ENCODE results near the gene GAS6. TPM values are rescaled to one million over a fixed set of nuclear protein-coding genes. Genes with fewer than 3 reads are reported as not detected.

Gene GAS6
- total and polyA plus RNA-seq, 9 of the 15 experiments (the other 6 are each of a cell fraction or from before 2014, with no cell fraction given): 0.14 to 9.7 (median 4.7) TPM; not detected in 1

- ChIA-PET POLR2A (interaction anchor here (0.6 kb wide), 1 partner anchor 93 kb away, joined by 3 read pairs; no protein-coding TSS in a partner anchor), CTCF (ENCODE audit: low intra/inter-chr PET ratio) (no interaction called here)
- H3K36me3 ChIP-seq (ENCODE audit: control insufficient read depth, insufficient read depth, low read length): no peaks in the 10 kb centered on the region
- no peak overlapping the region for H2AFZ ChIP-seq (ENCODE audit: low read depth, low read length)
- H3K9ac ChIP-seq (ENCODE audit: insufficient read depth in 1 of 2, low read depth in 2 of 2, low read length in 2 of 2): no peak overlapping the region
- no peak overlapping the region for H3K4me2 ChIP-seq (ENCODE audit: insufficient read depth, low read length)
- no peaks in the 10 kb centered on the region for H3K9me1 ChIP-seq (ENCODE audit: control insufficient read depth, insufficient read depth, low read length)
- H4K20me1 ChIP-seq (replicated peaks; ENCODE audit: control insufficient read depth, insufficient read depth, low read length): no peaks in the 10 kb centered on the region
- no peaks in the 10 kb centered on the region for H3K79me2 ChIP-seq (ENCODE audit: control insufficient read depth, insufficient read depth, low read length)
- TF ChIP-seq ZSCAN29 (IDR thresholded peaks at IDR 0.05) (no peak), SMAD3 (CRISPR knock-in tag; conservative IDR thresholded peaks at IDR 0.05) (no peak), SRSF3 (IDR thresholded peaks at IDR 0.05; ENCODE audit: insufficient read depth, low read length) (no peak), MTA2 (IDR thresholded peaks at IDR 0.05; ENCODE audit: low read depth) (no peak), TBL1XR1 (IDR thresholded peaks at IDR 0.05; ENCODE audit: low read length in 2 of 2) (no peak), SRF (CRISPR knock-in tag; IDR thresholded peaks at IDR 0.05) (no peak), TSHZ1 (CRISPR knock-in tag; IDR thresholded peaks at IDR 0.05) (no peak), THAP7 (CRISPR knock-in tag; IDR thresholded peaks at IDR 0.05) (no peak), HMBOX1 (IDR thresholded peaks at IDR 0.05) (no peak)
- 0 out of 2 replicates have a peak, but pooled peaks cover 6% of the 10 kb centered on the region for H3K9me3 ChIP-seq (replicated peaks; ENCODE audit: control insufficient read depth, insufficient read depth, low read depth, low read length)
- H3K27me3 ChIP-seq (ENCODE audit: control insufficient read depth in 2 of 2, insufficient read depth in 2 of 2, low read length in 2 of 2): peaks cover 0 to 11% of the 10 kb centered on the region in 2 experiments; a peak in 2 of 5 replicates
- ATAC-seq (no peak), FAIRE-seq (no peak), DNase-seq (ENCODE audit: extremely low read depth in 1 of 4, low spot score in 3 of 4) (no peak)
- WGBS (ENCODE audit: insufficient coverage, low coverage, missing lambda C conversion rate): 44% methylated on average over 6 of the region's 11 CpGs
- no TSS peak for BruUV-seq (replicated peaks)
- in situ Hi-C loops (cut with MboI) (no loop called here), intact Hi-C loops (cut with micrococcal nuclease) (no loop called here)
- H3K27ac ChIP-seq (ENCODE audit: extremely low read depth, low read depth, low read length): no peak overlapping the region
- no peak overlapping the region for H3K4me3 ChIP-seq
- H3K4me1 ChIP-seq (replicated peaks in 1 of 2; ENCODE audit: control insufficient read depth in 2 of 2, insufficient read depth in 2 of 2, low read length in 2 of 2): peaks cover 0 to 27% of the 10 kb centered on the region in 2 experiments; a peak in 2 of 5 replicates
Observed at GRCh38 chr13:113814435-113814821, 49.4 kb downstream of the GAS6 start.

Data from K562 (cell line).